ENCODE measurements around the gene UAP1L1. TPM values are rescaled to one million over a fixed set of nuclear protein-coding genes. Genes with fewer than 3 reads are reported as not detected.

UAP1L1 gene
- total RNA-seq, 1 donor from 2014 or later = 34.2 TPM

- DNase-seq (ENCODE audit: extremely low spot score, unreplicated experiment) = no peak
- TF ChIP-seq, protein P1, sequence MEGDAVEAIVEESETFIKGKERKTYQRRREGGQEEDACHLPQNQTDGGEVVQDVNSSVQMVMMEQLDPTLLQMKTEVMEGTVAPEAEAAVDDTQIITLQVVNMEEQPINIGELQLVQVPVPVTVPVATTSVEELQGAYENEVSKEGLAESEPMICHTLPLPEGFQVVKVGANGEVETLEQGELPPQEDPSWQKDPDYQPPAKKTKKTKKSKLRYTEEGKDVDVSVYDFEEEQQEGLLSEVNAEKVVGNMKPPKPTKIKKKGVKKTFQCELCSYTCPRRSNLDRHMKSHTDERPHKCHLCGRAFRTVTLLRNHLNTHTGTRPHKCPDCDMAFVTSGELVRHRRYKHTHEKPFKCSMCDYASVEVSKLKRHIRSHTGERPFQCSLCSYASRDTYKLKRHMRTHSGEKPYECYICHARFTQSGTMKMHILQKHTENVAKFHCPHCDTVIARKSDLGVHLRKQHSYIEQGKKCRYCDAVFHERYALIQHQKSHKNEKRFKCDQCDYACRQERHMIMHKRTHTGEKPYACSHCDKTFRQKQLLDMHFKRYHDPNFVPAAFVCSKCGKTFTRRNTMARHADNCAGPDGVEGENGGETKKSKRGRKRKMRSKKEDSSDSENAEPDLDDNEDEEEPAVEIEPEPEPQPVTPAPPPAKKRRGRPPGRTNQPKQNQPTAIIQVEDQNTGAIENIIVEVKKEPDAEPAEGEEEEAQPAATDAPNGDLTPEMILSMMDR (IDR thresholded peaks at IDR 0.05) = no peak
- Mint-ChIP-seq H3K27ac (ENCODE audit: unreplicated experiment) (no peak overlapping the region), H3K4me3 (ENCODE audit: unreplicated experiment) (no peak overlapping the region), H3K27me3 (ENCODE audit: unreplicated experiment) (peaks cover 17% of the 10 kb centered on the region), H3K9me3 (ENCODE audit: unreplicated experiment) (no peaks in the 10 kb centered on the region), H3K36me3 (ENCODE audit: unreplicated experiment) (no peaks in the 10 kb centered on the region), H3K4me1 (ENCODE audit: unreplicated experiment) (peaks cover 20% of the 10 kb centered on the region)
These were observed 25.0 kb upstream of the UAP1L1 start for GRCh38 chr9:137052293-137052692.

DNA sequence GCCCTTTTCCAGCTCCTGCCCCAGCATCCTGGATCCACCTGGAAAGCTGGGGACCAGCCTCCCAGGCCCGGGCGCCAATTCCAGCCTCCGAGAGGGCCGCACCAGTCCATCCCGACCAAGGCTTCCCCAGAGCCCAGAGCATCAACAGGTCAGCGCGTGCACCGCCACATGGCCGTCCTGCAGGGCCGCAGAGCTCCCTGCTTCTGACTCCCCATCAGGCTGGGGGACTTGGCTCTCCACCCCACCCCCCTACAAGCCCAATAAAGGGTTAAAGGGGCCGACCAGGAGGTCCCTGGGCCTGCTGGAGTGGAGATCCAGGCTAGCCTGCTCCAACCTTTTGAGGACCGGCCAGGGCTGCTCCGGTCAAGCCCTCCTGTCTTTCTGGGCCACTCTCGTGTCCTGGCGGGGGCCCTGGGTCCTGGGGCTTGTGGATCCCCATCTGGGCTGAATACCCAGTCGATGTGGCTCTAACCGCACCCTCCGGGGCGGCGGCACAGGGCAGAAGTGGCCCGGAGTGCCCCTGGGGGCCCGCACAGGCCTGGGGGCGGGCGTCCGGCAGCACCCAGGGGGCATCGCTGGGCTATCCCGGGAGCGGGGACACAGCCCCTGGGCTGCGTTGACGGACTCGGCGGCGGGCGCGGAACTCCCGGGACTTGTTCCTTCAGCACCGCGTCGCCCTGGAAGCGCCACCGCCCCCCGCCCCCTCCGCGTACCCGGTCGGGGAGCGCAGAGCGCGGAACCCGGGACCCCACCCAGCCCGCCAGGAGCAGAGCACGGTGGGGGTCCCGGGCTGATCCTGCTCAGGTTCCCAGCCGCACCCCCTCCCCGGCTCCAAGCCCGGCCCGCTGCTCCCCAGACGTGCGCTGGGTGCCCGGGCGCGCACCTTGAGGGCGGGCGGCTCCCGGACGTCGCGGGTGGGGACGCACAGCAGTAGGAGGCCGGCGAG is 24.0 kb upstream of the UAP1L1 start:
- Mint-ChIP-seq H3K27ac (ENCODE audit: unreplicated experiment) (no peak overlapping the region), H3K4me1 (ENCODE audit: unreplicated experiment) (peaks cover 26% of the 10 kb centered on the region), H3K36me3 (ENCODE audit: unreplicated experiment) (no peaks in the 10 kb centered on the region), H3K9me3 (ENCODE audit: unreplicated experiment) (no peaks in the 10 kb centered on the region), H3K27me3 (ENCODE audit: unreplicated experiment) (peaks cover 11% of the 10 kb centered on the region), H3K4me3 (ENCODE audit: unreplicated experiment) (no peak overlapping the region)
- TF ChIP-seq, protein P1 (IDR thresholded peaks at IDR 0.05) = no peak
- DNase-seq (ENCODE audit: extremely low spot score, unreplicated experiment) = no peak

- no peak for DNase-seq (ENCODE audit: extremely low spot score, unreplicated experiment)
- TF ChIP-seq, protein P1 (IDR thresholded peaks at IDR 0.05) = no peak
- no peak within 1 kb of the TSS for H3K4me3 Mint-ChIP-seq (ENCODE audit: unreplicated experiment)
- no peaks in the 10 kb centered on the region for H3K36me3 Mint-ChIP-seq (ENCODE audit: unreplicated experiment)
- H3K4me1 Mint-ChIP-seq (ENCODE audit: unreplicated experiment) = peaks cover 26% of the 10 kb centered on the region
- H3K9me3 Mint-ChIP-seq (ENCODE audit: unreplicated experiment) = no peaks in the 10 kb centered on the region
- no peak within 1 kb of the TSS for H3K27ac Mint-ChIP-seq (ENCODE audit: unreplicated experiment)
- H3K27me3 Mint-ChIP-seq (ENCODE audit: unreplicated experiment) = peaks cover 11% of the 10 kb centered on the region
These were observed 23.1 kb upstream of the UAP1L1 start, which contains the start of gene ENTPD2 for GRCh38 chr9:137053944-137054931. ENTPD2 (minus strand) TSS chr9:137054061; CDS start chr9:137053997, 64 bp downstream.

GRCh38 chr9:137054932-137055384 is 22.4 kb upstream of the UAP1L1 start:
- H3K27me3 Mint-ChIP-seq (ENCODE audit: unreplicated experiment) = peaks cover 5% of the 10 kb centered on the region
- no peak overlapping the region for H3K4me3 Mint-ChIP-seq (ENCODE audit: unreplicated experiment)
- peaks cover 25% of the 10 kb centered on the region for H3K4me1 Mint-ChIP-seq (ENCODE audit: unreplicated experiment)
- H3K9me3 Mint-ChIP-seq (ENCODE audit: unreplicated experiment) = no peaks in the 10 kb centered on the region
- TF ChIP-seq, protein P1 (IDR thresholded peaks at IDR 0.05) = no peak
- H3K36me3 Mint-ChIP-seq (ENCODE audit: unreplicated experiment) = no peaks in the 10 kb centered on the region
- DNase-seq (ENCODE audit: extremely low spot score, unreplicated experiment) = no peak
- no peak overlapping the region for H3K27ac Mint-ChIP-seq (ENCODE audit: unreplicated experiment)
